Brain pericyte (primary cell): ENCODE results near the gene PLEKHM2.

Experiments used
- DNase-seq: peaks from one replicate; pipeline ENCODE4 v3.0.0-alpha.2; 2012; ENCODE audit warnings: low read depth, low spot score

The PLEKHM2 gene

DNA sequence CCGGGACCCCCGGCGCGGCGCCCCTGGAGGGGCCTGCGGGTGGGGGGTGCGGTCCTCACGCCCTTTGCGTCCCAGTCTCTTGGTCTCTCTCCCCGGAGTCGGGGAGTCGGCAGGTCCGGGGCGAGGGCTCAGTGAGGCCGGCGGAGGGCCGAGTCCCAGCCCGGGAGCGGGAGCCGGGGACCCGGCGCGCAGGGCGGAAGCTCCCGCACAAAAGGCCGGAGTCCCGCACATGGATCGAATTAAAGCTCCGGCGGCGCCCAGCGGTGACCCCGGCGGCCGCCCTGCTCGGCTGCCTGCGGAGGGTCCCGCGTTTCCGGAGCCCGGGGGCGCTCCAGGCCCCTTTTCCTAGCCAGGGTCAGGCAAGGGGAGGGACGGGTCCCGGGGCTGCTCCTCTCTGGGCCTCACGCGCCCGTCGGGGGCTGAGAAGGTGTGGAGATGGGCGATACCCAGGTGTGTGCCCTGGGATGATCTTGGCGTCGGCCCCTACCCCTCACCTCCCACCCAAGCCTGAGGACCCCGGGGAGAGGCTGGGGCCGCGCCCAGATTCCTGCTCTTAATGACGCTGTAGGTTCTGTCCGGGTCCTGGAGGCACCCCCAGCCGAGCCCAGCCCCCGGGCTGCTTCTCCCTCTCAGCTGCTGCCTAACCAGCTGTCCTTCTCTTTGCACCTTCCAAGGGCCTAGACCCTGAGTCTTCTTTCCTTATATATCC is 75.0 kb downstream of the PLEKHM2 start:
- DNase-seq: no peak

DNA sequence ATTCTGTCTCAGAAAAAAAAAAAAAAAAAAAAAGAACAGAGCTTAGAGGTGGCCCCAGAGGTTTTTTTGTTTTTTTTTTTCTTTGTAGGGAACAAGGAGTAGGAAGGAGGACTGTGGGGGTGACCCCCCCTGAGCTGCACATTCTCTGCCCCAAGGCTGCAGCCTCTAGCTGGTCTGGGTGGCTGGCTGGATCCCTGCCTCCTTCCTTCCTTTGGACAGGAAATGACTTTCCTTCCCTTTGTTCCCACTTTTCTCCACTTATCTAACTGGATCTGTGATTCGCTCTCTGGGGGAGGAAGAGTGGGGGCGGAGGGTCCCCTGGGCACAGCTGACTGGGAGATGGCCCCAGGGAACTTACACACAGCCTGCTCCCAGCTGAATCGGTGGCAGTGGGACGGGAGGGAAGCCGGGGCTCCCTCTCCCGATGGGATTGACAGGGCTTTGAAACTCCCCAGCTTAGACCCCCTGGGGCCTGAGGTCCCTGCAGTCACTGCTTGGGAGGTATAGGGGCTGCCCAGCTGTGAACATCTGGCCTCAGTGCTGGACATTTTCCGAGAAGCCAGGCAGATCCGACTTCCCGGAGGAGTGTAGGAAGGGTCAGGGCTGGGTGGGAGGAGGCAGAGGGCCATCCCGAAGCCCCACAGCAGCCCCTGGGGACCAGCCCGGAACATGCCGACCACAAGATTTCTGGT is 76.5 kb downstream of the PLEKHM2 start:
- DNase-seq: peak; percentile 75

DNA sequence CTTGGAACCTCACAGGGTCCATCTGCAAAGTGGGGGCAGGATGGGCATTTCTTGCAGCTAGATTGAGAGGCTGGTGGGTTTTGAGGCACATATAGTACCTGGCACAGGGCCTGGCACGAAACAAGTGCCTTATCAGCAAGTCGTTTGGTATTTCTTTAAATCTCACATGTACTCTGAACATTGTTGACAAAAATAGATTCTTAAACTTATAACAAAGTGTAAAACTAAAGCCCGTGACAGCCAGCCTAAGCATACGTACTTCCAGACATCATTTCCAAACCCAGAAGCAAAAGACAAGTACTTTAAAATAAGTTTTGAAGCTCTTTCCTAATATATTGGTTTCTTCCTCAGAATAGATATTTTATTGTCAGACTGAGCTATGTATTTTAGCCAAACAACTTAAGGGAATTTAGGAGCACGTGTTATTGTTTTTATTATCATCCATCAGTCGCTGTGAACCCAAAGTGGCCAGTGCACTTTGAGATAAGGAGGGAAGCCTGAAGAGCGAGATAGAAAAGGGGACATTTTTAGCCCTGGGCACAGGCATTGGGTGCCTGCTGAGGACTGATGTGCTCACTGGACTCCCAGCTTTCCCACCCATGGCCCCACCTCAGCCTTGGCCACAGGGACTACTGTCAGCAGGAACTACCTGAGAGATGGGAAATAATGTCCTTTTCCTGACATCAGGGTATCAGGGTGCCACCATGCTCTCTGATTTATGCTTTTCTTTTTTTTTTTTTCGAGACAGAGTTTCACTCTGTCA is 77.4 kb downstream of the PLEKHM2 start:
- no peak for DNase-seq

DNA sequence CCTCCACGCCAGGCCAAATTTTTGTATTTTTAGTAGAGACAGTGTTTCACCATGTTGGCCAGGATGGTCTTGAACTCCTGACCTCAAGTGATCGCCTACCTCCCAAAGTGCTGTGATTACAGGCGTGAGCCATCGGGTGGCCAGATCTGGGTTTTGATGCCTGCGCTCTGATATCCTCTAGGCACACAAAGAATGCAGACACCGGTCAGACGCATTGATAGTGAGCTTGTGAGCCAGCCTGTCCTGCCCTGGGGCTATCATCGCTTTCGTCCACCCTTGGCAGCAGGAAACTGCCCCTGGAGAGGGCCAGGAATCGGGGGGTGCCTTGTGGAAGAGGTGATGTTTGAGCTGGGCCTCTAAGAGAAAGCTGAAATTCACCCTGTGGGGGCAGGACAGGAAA is 78.4 kb downstream of the PLEKHM2 start:
- DNase-seq: no peak

DNA sequence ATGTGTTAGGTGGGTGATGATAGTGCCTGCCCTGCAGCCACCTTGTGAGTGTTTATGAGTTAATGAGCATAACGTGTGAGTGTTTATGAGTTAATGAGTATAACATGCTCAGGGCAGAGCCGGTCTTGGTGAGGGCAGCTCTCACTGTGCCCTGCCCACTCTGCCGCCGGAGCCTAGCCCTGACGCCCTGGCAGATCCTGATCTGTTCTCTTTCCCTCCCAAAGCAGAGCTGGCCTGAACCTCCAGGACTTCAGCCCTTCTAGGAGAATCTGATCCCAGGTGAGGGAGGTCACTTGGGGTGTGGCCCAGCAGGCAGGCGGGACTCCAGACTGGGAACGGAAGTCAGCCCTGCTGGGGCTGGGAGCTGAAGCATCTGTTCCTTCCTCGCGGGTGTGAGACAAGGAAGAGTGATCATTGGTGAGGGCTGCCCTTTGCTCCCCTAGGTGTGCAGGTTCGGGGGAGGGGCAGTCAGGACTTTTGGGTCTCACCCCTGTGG is 80.2 kb downstream of the PLEKHM2 start:
- no peak for DNase-seq

DNA sequence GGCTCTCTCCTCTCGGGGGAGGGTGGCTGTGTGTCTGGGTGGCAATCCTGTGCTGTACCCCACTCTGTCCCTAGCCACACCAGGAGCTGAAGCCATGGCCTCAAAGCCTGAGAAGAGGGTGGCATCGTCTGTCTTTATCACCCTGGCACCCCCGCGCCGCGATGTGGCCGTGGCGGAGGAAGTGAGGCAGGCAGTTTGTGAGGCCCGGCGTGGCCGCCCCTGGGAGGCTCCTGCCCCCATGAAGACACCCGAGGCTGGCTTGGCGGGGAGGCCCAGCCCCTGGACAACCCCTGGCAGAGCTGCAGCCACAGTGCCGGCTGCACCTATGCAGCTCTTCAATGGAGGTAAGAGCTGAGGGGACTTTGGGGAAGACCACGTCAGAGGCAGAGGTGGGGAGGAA is 80.8 kb downstream of the PLEKHM2 start:
- no peak for DNase-seq

DNA sequence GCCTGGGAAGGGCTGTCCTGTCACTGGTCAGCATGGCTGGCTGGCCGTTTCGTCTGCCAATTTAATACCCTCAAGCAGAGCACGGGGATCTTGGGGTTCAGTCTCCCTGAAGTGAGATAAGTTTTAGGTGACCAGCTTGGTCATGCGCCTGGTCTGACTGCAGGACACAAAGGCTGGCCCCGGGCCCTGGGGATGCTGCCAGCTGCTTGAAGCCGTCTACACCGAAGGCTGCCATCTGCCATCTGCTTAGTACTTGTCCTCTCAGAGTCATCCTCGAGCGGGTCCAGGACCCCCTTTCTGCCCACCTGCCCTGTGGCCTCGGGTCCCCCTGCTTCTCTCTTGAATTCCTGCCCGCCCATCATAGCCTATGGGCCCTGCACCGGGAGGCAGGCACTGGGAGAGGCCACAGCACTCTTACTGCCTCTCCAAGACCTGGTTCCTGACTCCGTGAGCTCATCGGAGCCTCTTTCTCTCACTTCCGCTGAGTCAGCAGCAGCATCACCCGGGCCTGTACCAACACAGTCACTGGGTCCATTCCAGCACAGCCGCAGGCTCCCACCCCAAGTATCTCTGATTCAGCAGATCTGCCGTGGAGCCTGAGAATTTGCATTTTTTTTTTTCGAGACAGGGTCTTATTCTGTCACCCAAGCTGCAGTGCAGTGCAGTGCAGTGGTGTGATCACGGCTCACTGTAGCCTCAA is 81.5 kb downstream of the PLEKHM2 start:
- no peak for DNase-seq

DNA sequence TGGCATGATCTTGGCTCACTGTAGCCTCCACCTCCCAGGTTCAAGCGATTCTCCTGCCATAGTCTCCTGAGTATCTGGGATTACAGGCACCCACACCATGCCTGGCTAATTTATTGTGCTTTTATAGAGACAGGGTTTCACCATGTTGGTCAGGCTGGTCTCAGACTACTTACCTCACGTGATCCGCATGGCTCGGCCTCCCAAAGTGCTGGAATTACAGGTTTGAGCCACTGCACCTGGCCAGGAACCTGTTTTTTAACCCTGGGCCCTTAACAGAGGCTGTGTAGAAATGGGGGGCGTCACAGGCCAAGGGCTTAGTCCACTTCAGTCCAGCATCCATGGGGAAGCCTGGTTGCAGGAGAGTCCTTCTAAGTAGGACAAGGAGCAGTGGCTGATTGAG is 83.8 kb downstream of the PLEKHM2 start:
- no peak for DNase-seq

DNA sequence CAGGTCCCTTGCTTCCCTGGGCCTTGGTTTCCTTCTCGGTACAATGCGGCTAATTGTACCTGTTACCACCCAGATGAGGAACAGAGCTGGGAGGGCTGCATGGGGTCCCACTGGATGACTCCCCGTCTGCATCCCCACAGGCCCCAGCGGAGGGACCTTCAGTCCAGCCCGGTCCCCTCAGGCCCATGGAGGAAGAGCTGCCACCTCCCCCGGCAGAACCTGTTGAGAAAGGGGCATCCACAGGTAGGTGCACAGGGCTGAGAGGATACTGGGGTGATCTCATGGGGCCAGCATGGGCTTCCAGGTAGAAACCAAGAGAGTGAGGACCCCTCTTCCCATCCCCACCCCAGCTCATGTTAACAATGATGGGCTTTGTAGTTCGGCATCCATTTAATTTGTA is 84.3 kb downstream of the PLEKHM2 start:
- DNase-seq: no peak

DNA sequence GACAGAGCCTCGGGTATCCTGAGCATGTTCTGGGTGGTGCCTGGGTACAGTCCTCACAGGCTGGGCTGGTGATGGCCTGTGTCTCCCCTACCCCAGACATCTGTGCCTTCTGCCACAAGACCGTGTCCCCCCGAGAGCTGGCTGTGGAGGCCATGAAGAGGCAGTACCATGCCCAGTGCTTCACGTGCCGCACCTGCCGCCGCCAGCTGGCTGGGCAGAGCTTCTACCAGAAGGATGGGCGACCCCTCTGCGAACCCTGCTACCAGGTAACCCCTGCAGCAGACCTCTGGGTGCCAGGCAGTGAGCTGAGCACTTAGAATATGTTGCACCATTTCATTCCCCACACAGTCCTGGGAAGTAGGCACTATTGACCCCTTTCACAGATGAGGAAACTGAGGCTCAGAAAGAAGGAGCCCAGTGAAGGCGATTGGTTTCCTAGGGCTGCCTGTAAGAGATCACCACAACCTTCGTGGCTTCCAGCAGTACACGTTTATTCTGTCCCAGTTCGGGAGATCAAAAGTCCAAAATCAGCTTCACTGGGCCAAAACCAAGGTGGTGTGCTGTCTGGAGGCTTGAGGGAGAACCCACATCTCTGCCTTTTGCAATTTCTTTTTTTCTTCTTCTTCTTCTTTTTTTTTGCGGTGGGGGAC is 86.3 kb downstream of the PLEKHM2 start:
- no peak for DNase-seq

DNA sequence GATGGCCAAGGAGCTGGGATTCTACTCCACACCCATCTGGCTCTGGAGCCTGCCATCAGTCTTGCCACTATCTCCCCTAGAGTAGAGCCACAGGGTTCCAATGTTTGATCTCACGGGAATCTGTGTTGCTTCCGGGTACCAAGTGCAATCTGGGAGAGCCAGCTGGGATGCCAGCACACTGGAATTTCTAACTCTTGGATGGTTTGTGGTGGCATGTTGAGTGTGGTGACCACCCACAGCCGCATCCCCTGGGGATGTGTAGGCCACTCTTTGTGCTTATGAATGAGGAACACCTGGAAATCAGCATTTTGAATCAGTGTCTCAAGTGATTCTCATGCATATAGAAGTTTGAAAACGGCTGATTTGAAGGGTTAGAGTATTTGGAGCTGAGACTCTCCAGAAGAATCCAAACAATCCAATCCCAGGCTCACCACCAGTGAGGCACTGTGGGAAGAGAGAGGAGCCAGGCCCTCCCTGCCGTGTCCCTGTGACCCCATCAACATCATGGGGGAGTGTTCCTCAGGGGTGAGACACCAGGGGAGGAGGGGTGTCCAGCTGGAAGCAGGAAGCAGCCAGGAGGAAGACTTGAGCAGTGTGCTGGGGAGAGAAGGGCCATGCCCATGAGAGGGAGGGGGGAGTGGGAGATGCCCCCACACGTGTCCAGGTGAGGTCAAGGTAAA is 87.9 kb downstream of the PLEKHM2 start:
- no peak for DNase-seq

DNA sequence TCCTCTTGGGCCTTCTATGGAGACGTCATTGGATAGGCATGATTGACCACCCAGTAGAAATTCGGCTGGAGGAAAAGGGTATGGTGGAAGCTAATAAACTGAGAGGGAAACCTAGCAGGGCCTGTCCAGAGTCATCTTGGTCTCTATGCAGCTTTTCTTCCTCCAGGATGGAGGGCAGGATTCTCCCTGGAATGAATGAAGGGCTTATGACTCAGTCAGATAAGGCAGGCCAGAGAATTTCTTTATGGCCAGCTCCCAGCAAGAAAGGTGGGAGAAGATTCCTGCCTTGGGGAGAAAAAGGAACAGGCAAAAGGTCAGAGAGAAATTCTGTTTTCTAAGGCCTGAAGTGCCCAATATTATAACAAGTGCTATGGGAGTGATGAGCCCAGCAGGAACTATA is 91.6 kb downstream of the PLEKHM2 start:
- no peak for DNase-seq

DNA sequence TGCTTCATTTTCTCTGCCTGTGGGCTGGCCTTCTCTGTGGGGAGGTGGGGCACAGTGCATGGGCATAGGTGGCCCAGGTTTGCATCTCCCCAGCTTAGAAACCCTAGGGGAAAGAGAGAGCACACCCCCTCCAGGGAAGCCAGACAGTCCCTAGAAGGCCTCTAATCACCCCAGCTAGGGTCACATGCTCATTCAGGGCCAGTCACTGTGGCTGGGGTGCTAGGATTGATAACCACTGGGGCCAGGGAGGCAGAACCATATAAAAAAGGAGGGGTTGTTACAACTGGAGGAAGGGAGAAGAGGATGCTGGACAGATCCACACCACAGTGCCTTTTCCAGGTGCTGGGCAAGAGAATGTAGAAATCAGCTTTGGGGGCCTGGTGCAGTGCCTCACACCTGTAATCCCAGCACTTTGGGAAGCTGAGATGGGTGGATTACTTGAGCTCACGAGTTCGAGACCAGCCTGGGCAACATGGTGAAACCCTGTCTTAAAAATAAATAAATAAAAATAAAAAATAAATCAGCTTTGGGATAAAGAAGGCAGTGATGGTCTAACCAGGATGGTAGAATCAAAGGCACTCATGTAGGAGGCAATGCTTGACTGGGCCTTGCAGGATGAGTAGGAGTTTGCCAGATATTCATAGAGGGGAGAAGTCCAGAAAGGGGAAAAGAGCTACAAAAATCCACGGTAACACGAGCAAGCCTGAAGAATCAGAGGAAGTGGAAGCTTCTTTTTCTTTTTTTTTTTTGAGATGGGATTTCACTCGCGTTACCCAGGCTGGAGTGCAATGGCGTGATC is 94.0 kb downstream of the PLEKHM2 start:
- no peak for DNase-seq
